ENCODE measurements around the gene MSH6.

DNA sequence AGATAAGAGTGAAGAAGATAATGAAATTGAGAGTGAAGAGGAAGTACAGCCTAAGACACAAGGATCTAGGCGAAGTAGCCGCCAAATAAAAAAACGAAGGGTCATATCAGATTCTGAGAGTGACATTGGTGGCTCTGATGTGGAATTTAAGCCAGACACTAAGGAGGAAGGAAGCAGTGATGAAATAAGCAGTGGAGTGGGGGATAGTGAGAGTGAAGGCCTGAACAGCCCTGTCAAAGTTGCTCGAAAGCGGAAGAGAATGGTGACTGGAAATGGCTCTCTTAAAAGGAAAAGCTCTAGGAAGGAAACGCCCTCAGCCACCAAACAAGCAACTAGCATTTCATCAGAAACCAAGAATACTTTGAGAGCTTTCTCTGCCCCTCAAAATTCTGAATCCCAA lies 15.7 kb downstream of the MSH6 start:
- no peak for TF ChIP-seq ARNT (IDR thresholded peaks at IDR 0.05)
- no peak for TF ChIP-seq HDGF (IDR thresholded peaks at IDR 0.05; ENCODE audit: borderline replicate concordance)
- TF ChIP-seq ELF4 (IDR thresholded peaks at IDR 0.05), result no peak
- TF ChIP-seq NFRKB (IDR thresholded peaks at IDR 0.05), result no peak
- TF ChIP-seq BHLHE40 (IDR thresholded peaks at IDR 0.05; ENCODE audit: borderline replicate concordance), result no peak
- TF ChIP-seq L3MBTL2 (conservative IDR thresholded peaks at IDR 0.05), result no peak
- TF ChIP-seq CTBP1 (IDR thresholded peaks at IDR 0.05; ENCODE audit: borderline replicate concordance), result no peak
- TF ChIP-seq SUZ12 (IDR thresholded peaks at IDR 0.05), result no peak
- no peak for TF ChIP-seq FOXK2 (IDR thresholded peaks at IDR 0.05)
- TF ChIP-seq SP1 (IDR thresholded peaks at IDR 0.05), result no peak
- TF ChIP-seq FOXM1 (IDR thresholded peaks at IDR 0.05; ENCODE audit: borderline replicate concordance), result no peak
- TF ChIP-seq, protein P1, sequence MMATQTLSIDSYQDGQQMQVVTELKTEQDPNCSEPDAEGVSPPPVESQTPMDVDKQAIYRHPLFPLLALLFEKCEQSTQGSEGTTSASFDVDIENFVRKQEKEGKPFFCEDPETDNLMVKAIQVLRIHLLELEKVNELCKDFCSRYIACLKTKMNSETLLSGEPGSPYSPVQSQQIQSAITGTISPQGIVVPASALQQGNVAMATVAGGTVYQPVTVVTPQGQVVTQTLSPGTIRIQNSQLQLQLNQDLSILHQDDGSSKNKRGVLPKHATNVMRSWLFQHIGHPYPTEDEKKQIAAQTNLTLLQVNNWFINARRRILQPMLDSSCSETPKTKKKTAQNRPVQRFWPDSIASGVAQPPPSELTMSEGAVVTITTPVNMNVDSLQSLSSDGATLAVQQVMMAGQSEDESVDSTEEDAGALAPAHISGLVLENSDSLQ (IDR thresholded peaks at IDR 0.05), result no peak
- TF ChIP-seq LEF1 (IDR thresholded peaks at IDR 0.05; ENCODE audit: borderline replicate concordance), result no peak
- no peak for TF ChIP-seq FOXA1 (IDR thresholded peaks at IDR 0.05)

Measured in HEK293T (cell line).